SU-DHL-6 (cell line): Measurements from ENCODE around the gene TBKBP1.

Experiments used
- H2AFZ ChIP-seq: fragments of 200-600 bp; sonication (generic); 2 replicates; pipeline ENCODE4 v1.6.1; 2014; ENCODE audit warnings: low read depth, mild to moderate bottlenecking, moderate library complexity, mixed read lengths, antibody characterized with exemption, low read length; ENCODE audit not compliant: severe bottlenecking
- H3F3A ChIP-seq: fragments of 200-600 bp; shearing (Covaris generic); 2 replicates; pipeline ENCODE4 v1.6.0; 2016; ENCODE audit warnings: antibody characterized with exemption, mild to moderate bottlenecking; ENCODE audit not compliant: insufficient read depth
- H3K27ac ChIP-seq: fragments of 200-600 bp; sonication (generic); 2 replicates; pipeline ENCODE4 v1.5.1; 2016; ENCODE audit warnings: low read depth, mild to moderate bottlenecking, low read length, moderate library complexity, mixed read lengths
- H3K27me3 ChIP-seq: fragments of 200-600 bp; sonication (generic), shearing (Covaris generic); 2 replicates; pipeline ENCODE4 v1.6.0; 2014; ENCODE audit warnings: mild to moderate bottlenecking, low read length
- H3K36me3 ChIP-seq: fragments of 200-600 bp; sonication (generic); 2 replicates; pipeline ENCODE4 v1.6.1; 2014; ENCODE audit warnings: mild to moderate bottlenecking, low read length, mixed read lengths
- H3K4me2 ChIP-seq: fragments of 300-600, 200-600 bp; shearing (Covaris generic), sonication (generic); 2 replicates; pipeline ENCODE4 v1.6.0; 2014; ENCODE audit warnings: low read length, low read depth, mild to moderate bottlenecking; ENCODE audit not compliant: poor library complexity, severe bottlenecking
- H3K4me3 ChIP-seq: fragments of 200-600 bp; sonication (generic); 2 replicates; pipeline ENCODE4 v1.5.1; 2014; ENCODE audit warnings: antibody characterized with exemption, low read length, mild to moderate bottlenecking, mixed read lengths; ENCODE audit not compliant: insufficient read depth, poor library complexity, severe bottlenecking
- H3K79me2 ChIP-seq: fragments of 200-600 bp; sonication (generic); 2 replicates; pipeline ENCODE4 v1.6.1; 2014; ENCODE audit warnings: mild to moderate bottlenecking, low read length, moderate library complexity; ENCODE audit not compliant: insufficient read depth
- H3K9ac ChIP-seq: fragments of 200-600 bp; sonication (generic); 2 replicates; pipeline ENCODE4 v1.7.0; 2014; ENCODE audit warnings: mild to moderate bottlenecking, low read length
- H3K9me2 ChIP-seq: fragments of 200-600 bp; sonication (generic); replicated peaks from 2 replicates; pipeline ENCODE4 v1.6.1; 2014; ENCODE audit warnings: low read length; ENCODE audit not compliant: insufficient read depth
- H3K9me3 ChIP-seq: fragments of 200-600 bp; sonication (generic); 2 replicates; pipeline ENCODE4 v1.6.1; 2014; ENCODE audit warnings: low read length, mixed read lengths; ENCODE audit not compliant: insufficient read depth
- H4K20me1 ChIP-seq: fragments of 200-600 bp; sonication (generic); 2 replicates; pipeline ENCODE4 v1.6.1; 2014; ENCODE audit warnings: low read depth, mild to moderate bottlenecking, antibody characterized with exemption, low read length, moderate library complexity, mixed read lengths
- EZH2phosphoT487 ChIP-seq: fragments of 200-600 bp; sonication (generic), shearing (Covaris generic); conservative IDR thresholded peaks from 2 replicates; pipeline ENCODE4 v1.6.1; 2018; ENCODE audit warnings: mild to moderate bottlenecking, antibody characterized with exemption, low read length, moderate library complexity, mixed read lengths
- TF ChIP-seq, protein P1 (sequence below): fragments of 200-600 bp; sonication (generic); IDR thresholded peaks from one replicate; pipeline ENCODE4 v1.5.1; 2017; ENCODE audit warnings: antibody characterized with exemption, mild to moderate bottlenecking, low read length, moderate library complexity; ENCODE audit not compliant: insufficient read depth, poor library complexity, severe bottlenecking

TBKBP1 gene

DNA sequence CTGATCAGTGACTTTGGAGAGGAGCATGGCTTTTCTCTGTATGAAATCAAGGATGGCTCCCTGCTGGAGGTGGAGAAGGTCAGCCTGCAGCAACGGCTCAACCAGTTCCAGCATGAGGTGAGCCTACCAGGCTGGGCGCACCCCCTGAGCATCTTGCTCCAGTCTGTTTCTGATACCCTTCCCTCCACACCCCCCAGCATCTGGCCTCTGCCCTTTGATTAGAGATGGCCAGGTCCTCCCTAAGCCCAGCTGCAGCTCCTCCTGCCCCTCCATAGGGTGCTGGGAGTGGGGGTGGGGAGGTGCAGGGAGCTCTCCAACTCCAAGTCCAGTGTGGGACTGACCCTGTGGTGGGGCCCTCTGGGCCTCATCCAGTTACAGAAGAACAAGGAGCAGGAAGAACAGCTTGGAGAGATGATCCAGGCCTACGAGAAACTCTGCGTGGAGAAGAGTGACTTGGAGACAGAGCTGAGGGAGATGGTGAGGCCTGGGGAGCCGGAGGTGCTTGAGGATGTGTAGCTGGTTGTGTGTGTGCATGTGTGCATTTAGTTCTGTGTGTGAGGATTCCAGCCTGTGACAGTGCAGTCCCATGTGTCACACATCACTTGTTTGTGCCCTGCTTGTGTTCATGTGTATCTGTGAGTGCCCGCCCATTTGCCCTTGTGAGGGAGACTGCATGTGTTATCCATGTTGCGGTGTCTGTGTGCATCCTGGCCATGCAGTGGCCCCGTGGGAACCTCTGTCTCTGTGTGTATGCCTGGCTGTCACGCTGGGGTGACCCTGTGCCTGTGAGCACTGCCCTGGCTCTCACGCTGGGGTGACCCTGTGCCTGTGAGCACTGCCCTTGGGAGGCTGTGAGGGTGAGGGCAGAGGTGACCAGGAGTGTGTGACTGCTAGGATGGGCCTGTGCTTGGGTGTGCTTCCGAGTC, 3.0 kb downstream of the TBKBP1 start:
- no peaks in the 10 kb centered on the region for H3K9me3 ChIP-seq
- H3K4me3 ChIP-seq = no peak overlapping the region
- H3K79me2 ChIP-seq = no peaks in the 10 kb centered on the region
- H3K27me3 ChIP-seq = no peaks in the 10 kb centered on the region
- no peak overlapping the region for H2AFZ ChIP-seq
- no peaks in the 10 kb centered on the region for H3K9me2 ChIP-seq
- no peaks in the 10 kb centered on the region for H4K20me1 ChIP-seq
- no peaks in the 10 kb centered on the region for H3K36me3 ChIP-seq
- no peak overlapping the region for H3K27ac ChIP-seq
- H3K4me2 ChIP-seq = no peak overlapping the region
- TF ChIP-seq, protein P1, sequence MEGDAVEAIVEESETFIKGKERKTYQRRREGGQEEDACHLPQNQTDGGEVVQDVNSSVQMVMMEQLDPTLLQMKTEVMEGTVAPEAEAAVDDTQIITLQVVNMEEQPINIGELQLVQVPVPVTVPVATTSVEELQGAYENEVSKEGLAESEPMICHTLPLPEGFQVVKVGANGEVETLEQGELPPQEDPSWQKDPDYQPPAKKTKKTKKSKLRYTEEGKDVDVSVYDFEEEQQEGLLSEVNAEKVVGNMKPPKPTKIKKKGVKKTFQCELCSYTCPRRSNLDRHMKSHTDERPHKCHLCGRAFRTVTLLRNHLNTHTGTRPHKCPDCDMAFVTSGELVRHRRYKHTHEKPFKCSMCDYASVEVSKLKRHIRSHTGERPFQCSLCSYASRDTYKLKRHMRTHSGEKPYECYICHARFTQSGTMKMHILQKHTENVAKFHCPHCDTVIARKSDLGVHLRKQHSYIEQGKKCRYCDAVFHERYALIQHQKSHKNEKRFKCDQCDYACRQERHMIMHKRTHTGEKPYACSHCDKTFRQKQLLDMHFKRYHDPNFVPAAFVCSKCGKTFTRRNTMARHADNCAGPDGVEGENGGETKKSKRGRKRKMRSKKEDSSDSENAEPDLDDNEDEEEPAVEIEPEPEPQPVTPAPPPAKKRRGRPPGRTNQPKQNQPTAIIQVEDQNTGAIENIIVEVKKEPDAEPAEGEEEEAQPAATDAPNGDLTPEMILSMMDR = no peak
- no peak for TF ChIP-seq EZH2phosphoT487
- no peak overlapping the region for H3K9ac ChIP-seq
- H3F3A ChIP-seq = no peaks in the 10 kb centered on the region

GRCh38 chr17:47697906-47698711, 4.1 kb downstream of the TBKBP1 start:
- no peak overlapping the region for H3K9ac ChIP-seq
- no peaks in the 10 kb centered on the region for H3K36me3 ChIP-seq
- no peaks in the 10 kb centered on the region for H3K79me2 ChIP-seq
- H3K27ac ChIP-seq = no peak overlapping the region
- no peaks in the 10 kb centered on the region for H3K9me2 ChIP-seq
- TF ChIP-seq EZH2phosphoT487 = no peak
- TF ChIP-seq, protein P1 = no peak
- H2AFZ ChIP-seq = no peak overlapping the region
- no peak overlapping the region for H3K4me3 ChIP-seq
- no peaks in the 10 kb centered on the region for H3F3A ChIP-seq
- H3K27me3 ChIP-seq = no peaks in the 10 kb centered on the region
- H3K4me2 ChIP-seq = no peak overlapping the region
- no peaks in the 10 kb centered on the region for H4K20me1 ChIP-seq
- no peaks in the 10 kb centered on the region for H3K9me3 ChIP-seq

- no peaks in the 10 kb centered on the region for H4K20me1 ChIP-seq
- H3K4me3 ChIP-seq = no peak overlapping the region
- TF ChIP-seq, protein P1 = peak; percentile 99
- no peak for TF ChIP-seq EZH2phosphoT487
- H3K9me2 ChIP-seq = no peaks in the 10 kb centered on the region
- H2AFZ ChIP-seq = no peak overlapping the region
- no peaks in the 10 kb centered on the region for H3K9me3 ChIP-seq
- no peak overlapping the region for H3K27ac ChIP-seq
- no peaks in the 10 kb centered on the region for H3K27me3 ChIP-seq
- no peak overlapping the region for H3K9ac ChIP-seq
- no peaks in the 10 kb centered on the region for H3K79me2 ChIP-seq
- no peaks in the 10 kb centered on the region for H3K36me3 ChIP-seq
- no peak overlapping the region for H3K4me2 ChIP-seq
- no peaks in the 10 kb centered on the region for H3F3A ChIP-seq
These were observed 5.0 kb downstream of the TBKBP1 start for GRCh38 chr17:47698749-47699535.
